HG02588 (cell line): Measurements from ENCODE around the gene NBEA.
A peak's percentile ranks its signal among the peaks of the same experiment; 100 is the strongest.

Experiments used
- ATAC-seq: cut with Tn5 transposase; IDR thresholded peaks from one replicate; pipeline ENCODE4 v1.9.1; 2021; ENCODE audit warnings: mild to moderate bottlenecking, moderate library complexity; ENCODE audit not compliant: unreplicated experiment

The NBEA gene

DNA sequence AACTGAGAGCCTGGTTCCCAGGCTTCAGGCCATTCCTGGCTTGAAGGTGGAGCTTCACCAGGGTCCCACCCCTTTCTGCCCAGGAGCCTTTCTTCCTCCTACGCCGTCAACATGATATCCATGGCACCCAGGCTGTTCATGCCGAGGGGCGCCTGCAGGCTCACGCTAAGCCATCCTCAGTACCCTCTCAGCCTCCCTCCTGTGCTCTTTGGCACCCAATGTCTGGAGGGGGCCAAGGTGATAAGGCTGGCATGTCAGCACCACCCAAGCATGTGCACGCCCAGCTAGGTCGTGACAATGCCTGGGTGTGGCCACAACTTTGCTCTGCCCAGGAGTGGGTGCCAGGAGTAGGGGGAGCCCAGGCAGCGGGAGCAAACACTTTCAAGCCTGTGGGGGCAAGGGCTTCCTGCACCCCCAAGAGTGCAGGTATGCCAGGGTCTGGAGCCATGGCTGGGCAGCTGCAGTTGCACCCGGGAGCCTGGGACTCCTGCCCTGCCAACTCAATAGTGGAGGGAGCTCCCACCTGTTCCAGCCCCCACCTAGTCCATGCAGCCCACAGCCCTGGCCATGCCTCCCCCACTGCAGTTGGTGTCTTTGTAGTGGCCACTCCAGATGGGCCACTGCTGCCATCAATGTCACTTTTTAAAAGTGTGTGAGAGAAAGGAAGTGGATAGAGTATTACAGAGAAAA lies 314.5 kb downstream of the NBEA start:
- no peak for ATAC-seq

DNA sequence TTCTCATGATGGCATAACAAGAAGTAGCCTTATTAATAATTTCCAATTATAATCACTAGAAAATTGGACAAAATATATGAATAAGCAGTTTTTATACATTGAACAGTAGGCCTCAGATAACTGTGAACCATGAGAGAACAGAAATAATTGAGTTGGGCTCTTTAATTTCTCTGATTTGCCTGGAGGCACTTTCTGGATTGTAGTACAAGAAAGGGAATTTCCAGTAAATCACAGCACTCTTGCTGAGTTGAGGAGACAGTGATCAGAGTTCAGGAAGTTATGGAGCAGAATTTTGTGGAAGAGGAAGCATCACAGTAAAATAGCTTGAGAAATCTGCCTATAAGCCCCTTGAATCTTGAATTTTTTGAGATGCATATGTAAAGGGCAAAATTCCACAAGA lies 318.2 kb downstream of the NBEA start:
- ATAC-seq: no peak

DNA sequence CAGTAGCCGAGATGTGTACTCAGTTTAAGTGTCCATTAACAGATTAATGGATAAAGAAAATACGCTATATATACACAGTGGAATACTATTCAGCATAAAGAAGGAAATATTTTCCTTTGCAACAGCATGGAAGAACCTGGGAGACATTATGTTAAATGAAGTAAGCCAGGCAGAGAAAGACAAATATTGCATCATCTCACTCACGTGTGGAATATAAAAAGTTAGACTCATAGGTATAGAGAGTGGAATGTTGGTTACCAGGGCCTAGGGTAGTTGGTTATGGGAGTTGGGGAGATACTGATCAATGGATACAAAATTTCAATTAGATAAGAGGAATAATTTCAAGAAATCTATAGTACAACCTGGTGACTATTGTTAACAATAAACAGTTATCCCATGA lies 324.3 kb downstream of the NBEA start:
- ATAC-seq: no peak

DNA sequence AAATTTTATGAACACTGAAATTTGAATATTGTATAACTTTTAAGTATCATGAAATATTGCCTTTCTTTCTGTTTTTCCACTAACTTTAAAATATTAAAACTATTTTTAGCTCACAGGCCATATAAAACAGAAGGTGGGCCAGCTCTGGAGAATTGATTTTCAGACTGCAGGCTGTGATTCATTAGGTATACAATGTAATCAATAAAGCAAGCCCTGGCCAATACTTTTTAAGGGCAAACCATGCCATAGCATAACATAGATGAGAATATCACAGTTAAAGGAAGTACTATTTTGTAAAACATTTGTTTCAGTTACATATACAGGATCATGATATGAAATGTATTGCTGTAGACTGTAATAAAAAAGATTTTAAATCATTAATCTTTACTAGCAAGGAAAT lies 336.8 kb downstream of the NBEA start:
- ATAC-seq: no peak

DNA sequence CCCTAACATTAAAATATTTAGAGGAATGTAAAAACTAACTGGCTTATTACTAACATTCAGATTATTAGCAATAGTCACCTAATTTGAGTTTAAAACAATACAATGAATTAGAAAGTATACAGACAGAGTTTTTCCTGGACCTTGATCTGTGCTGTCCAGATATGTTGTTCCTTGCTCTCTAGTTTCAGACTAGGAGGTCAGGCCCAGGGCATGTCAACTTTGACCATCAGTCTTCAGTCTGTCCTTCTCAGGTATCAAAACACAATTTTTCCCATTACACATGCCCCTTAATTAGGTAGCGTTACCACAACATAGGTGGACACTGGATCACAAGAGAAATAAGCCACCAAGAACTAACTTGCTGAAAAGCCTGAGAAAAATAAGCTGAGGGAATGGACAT lies 337.4 kb downstream of the NBEA start:
- no peak for ATAC-seq

DNA sequence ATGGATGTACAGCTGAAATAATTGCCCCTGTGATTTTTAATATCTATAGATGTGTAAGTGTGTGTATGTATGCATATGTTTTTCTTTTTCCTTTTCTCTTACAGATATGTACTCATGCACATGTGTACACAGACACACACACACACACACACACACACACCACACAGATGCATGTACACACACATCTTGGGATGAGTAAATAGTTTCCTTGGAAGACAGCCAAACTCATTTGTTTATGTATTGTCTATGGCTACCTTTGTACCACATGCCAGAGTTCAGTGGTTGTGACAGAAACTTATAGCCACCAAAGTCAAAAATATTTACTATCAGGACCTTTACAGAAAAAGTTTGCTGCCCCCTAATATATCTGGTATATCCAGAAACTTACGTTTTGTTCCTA lies 341.8 kb downstream of the NBEA start:
- no peak for ATAC-seq

DNA sequence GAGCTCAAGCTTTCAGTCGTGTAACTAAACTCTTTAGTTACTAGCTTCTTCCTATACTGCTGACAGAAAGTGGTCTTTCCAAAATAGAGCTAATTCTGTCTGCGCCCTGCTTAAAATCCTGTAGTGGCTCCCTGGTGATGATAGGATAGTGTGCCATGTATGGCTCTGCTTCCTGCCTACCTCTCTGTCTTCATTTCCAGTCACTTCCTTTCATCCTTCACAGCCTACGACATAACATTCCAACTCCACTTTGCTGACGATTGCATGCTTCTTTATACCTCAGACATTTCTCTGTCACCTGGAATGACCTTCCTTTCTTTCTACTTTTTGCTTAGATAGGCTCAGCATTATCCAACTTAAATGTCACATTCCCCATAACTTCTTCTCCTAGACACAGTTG lies 343.6 kb downstream of the NBEA start:
- ATAC-seq: no peak

DNA sequence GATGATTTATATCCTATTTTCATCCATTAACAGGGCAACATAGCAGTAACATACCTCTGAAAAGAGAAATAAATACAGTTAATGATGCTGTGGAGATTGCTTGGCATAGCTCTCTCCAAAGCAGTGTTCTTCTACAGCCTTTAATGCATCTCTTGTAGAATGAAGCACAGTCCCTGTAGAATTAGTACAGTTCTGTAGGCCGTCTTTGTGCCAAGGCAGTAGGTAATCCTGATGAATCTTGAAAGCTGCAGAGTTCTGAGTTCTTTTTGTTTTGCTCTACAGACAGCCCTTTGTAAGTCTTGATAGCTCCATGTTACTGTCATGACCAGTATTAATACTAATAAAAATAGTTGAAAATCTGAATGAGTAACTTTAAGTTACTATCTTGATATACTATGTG lies 350.3 kb downstream of the NBEA start:
- no peak for ATAC-seq

DNA sequence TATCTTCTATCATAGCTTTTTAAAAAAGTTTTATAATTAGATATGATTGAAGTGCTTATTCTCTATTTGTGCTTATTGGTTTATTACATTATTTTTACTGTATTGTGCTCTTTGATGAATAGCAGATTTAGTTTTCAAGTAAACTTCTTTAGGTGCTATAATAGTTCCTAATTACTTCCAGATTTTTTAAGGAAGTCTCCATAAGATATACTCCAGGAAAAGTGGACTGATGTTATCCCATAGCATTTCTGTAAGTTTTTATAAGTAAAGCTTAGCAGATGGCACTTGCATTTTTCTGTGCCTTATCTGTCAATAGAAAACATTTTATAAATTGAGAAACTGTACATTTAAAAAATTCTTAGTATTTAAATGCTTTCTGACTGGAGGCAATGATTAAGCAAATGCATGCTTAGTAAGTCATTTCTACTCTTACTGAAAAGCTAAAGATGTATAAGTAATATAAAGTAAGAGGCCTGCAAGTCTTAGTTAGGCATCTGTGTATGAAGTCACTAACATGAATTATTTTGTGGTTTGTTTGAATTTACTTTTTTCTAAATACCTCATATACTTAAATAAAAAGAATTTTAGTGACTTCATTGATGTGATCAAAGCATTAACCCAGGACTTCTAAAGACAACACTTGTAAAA lies 351.6 kb downstream of the NBEA start:
- no peak for ATAC-seq

DNA sequence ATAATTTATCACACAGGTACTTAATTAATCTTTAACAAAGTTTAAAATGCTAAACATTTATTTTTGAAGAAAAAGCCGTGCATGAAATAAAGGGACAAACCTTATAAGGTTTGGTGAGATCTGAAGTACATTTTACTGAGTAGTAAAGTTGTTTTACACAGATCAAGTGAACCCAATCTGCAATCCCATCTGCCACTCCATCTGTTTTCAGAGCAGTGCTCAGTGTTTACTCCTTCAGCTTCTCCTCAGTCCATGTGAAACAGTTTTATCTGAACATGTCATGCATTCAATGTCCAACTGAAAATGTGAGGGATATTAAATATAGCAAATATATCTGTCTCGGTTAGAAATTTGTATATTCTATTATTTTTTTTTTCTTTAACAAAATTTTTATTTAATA lies 367.6 kb downstream of the NBEA start:
- no peak for ATAC-seq

DNA sequence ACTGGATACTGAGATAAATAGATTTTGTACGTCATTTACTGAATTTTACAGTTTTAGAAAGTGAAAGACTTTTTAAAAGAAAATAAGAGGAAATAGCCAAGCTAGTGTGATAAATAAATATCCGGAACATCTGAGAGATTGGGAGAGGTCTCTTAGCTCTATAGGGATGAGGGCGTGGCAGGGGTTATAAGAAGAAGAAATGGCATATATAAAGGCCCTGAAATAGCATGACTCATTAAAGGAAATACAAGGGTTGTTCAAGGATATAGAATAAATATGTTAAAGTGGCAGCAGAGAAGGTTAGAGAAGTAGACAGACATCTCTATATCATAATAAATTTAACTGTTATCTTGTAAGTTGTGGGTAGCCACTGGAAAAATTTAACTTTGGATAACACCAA lies 390.1 kb downstream of the NBEA start:
- ATAC-seq: no peak

DNA sequence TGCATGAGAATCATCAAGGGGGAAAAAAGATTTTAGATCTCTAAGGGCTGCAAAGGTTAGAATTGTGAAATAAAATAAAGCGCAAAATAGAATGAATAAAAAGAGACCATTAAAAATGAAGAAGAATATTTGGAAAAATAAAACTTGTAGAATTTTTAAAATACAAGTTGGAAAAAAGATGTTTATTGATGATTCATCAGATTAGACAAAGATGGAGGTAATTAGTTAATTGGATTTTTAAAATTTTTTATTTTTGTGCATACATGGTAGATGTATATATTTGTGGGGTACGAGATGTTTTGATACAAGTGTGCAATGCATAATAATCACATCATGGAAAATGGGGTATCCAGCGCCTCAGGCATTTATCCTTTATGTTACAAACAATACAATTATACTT lies 391.1 kb downstream of the NBEA start:
- no peak for ATAC-seq

DNA sequence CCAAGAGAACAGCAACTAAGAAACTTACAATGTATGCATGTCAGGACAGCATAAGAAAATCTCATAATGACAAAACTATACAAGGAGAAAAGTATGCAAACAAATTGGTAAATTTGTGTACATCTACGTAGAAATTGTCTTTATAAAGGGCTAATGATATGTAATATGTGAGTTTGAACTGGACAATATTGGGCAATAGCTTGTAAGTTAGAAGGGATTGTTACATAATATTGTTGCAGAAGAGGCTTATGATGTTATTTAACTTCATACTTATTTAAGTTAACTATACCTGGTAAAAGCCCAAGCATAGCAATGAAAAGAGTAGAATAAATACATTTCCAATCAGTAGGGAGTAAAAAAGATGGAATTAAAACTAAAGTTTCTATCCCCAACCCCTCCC lies 400.4 kb downstream of the NBEA start:
- no peak for ATAC-seq

DNA sequence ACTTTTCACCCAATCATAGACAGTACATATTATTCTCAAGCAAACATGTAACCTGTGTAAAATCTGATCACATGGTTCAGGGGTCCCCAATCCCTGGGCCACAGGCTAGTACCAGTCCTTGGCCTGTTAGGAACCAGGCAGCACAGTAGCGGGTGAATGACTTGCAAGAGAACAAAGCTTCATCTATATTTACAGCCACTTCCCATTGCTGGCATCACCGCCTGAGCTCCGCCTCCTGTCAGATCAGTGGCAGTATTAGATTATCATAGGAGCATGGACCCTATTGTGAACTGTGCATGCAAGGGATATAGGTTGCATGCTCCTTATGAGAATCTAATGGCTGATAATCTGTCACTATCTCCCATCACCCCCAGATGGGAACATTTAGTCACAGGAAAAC lies 401.3 kb downstream of the NBEA start:
- ATAC-seq: no peak

DNA sequence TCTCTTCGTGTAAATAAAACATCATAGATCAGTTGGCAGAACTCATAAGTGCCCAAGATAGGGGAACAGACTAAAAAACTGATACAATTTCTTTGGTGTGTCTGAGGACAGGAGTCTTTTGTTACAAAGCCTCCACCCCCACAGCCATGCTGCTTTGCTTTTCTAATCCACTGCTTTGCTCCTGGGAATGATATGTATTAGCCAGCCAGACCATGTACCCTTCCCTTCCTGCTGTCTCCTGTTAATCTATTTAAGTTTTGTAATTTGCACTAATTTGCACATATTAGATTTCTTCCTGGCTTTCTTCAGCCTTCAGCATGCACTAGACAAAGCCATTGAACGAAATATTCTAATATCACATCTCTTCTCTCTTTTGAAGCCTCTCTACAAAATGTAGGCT lies 403.9 kb downstream of the NBEA start:
- ATAC-seq: no peak

DNA sequence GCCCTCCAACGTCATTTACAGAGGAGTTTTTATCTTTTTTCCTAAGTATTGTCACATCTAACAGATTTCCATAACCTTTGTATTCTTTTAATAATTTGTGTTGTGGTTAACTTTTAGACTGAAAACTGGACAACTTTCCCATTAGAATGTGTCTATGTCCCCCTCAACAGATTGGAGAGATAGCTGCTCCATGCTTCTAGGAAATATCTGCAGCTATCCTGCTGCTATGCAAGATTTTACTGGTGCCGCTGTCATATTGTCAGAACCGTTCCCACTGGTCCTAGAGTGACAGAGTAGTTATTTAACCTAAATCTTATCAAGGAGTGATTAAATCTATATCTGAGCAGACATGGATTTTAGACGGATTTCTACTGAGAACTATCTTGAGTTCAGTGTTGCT lies 404.4 kb downstream of the NBEA start:
- no peak for ATAC-seq

DNA sequence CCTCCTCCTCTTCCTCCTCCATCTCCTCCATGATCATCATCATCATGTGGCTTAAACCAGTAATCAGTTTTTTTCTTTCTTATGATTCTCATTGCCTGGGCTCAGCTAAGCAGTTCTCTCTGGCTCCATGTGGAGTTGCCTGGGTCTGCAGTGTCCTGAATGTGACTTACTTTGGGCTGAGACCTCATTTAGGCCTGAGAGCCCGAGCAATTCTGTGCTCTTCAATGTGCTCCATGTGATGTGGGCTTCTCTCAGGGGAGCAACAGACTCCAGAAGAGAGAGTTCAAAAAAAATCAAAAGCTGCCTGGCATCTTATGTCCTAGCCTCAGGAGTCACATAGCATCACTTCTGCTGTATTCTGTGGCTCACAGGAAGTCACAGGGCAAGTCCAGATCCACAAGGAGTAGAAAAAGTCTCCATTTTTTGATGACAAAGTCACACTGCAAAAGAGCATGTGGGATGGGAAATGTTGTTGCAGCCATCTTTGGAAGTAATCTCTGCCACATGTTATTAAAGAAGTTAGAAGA lies 405.7 kb downstream of the NBEA start:
- ATAC-seq: no peak

DNA sequence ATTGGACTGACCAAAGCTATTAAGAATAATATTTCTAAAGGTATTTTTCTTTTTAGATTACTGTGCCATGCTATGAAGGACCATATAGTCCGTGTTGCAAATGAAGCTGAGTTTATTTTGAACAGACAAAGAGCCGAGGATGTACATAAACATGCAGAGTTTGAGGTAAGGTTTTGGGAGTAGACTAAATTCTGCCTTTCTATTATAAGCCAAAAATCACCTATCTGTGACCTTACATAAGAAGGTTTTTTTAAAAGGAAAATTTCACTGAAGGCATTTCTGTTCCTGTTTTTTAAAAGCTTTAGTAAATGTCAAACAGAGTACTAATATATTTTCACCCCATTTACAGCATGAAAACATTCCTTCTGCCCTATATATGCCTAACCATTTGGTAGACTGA lies 407.0 kb downstream of the NBEA start:
- ATAC-seq: no peak

DNA sequence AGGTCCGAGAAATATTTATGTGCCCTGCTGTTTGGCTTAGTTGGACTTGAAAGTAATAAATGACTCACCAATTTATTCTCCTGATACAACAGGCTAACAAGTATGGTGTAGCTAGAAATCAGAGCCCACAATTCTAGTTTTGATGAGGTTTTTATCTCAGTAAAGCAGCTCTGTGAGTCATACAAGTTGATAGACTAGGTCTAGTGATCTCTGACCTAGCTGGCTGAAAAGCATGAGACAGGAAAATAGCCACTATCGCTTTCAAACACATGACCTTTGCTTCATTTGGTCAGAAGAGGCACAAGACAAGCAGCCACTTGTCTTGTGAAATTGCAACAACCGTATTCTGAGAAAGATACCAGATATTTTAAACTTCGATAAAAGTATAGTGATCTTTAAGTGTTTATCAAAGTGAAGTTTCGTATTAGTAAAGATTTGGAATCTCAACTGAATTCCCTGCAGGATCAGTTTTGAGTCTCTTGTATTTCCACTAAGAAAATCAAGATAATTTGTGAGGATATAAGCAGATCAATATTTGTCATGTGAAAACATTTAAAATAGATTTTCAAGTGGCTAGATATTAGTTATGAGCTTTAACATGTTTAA lies 407.7 kb downstream of the NBEA start:
- peak; percentile 59 for ATAC-seq

DNA sequence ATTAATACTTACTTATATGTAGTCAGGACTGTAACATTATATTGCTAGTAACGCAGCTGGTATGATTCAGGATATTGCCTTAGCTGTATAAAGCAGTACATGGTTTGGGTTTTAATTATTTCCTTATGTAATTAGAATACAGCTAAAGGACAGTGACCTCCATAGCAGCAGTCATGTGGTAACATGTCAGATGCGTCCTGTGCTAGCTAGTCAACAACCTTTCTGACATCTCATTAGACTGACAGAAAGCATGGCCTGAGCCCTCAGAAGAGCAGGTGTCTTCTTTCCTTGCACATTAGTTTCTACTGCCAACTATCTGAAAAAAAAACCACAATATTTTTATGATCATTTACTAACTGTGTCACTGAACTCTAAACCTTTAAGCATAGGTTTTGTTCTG lies 412.2 kb downstream of the NBEA start:
- no peak for ATAC-seq

DNA sequence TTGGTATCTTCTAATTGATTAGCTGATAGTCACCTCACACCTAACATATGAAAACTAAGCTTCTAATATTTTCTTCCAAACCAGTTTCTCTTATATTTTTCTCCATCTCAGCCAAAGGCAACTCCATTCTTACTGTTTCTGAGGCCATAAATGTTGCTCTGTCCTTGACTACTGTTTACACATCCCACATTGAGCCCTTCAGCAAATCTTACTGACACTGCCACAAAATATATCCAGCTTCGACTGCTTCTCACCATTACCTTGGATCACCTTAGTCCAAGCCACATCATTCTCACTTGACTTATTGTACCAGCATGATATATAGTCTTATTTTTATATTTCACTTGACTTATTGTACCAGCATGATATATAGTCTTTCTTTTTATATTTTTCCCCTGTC lies 412.8 kb downstream of the NBEA start:
- ATAC-seq: no peak

DNA sequence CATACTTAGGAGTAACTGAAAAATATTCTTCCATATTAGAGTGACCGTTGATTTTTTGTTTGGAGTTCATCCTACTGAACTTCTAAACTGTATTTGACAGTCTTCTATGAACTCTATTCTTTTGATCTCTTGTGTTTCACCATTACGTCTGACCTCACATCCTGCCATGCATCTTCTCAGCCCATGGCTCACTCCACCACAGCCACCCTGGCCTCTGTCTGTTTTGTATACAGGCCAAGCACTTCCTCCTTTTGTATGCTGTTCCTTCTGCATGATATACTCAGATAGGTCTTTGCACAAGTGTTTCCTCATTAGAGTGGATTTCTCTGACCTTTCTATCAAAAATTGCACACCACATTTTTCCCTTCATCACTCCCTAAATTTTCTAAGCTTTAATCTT lies 414.5 kb downstream of the NBEA start:
- ATAC-seq: no peak
